B cell (primary cell): ENCODE results near the gene RNF212.

ENCODE experiments used
- CTCF ChIP-seq: fragments of 200-600 bp; IDR thresholded peaks from one replicate; pipeline ENCODE4 v1.8.0; 2022; ENCODE audit warnings: antibody characterized with exemption, mild to moderate bottlenecking
- EZH2 ChIP-seq: IDR thresholded peaks from 2 replicates; pipeline ENCODE4 v1.6.1; 2012; ENCODE audit warnings: borderline replicate concordance, low read depth, mild to moderate bottlenecking, moderate library complexity, low read length; ENCODE audit not compliant: insufficient read depth, poor library complexity, severe bottlenecking

- TF ChIP-seq CTCF (no peak), EZH2 (no peak)
Measured at GRCh38 chr4:1105662-1106061, 7.7 kb downstream of the RNF212 start.
